HG02610 (cell line): Measurements from ENCODE around the gene ZNF8.
"Not testable (repeated sequence)": the region's sequence is repeated elsewhere in the genome, so short reads cannot be mapped to it uniquely, and the experiment has no call there.

Source experiments
- ATAC-seq: cut with Tn5 transposase; IDR thresholded peaks from one replicate; pipeline ENCODE4 v1.9.1; 2021; ENCODE audit warnings: mild to moderate bottlenecking, moderate library complexity; ENCODE audit not compliant: unreplicated experiment

ZNF8 gene

DNA sequence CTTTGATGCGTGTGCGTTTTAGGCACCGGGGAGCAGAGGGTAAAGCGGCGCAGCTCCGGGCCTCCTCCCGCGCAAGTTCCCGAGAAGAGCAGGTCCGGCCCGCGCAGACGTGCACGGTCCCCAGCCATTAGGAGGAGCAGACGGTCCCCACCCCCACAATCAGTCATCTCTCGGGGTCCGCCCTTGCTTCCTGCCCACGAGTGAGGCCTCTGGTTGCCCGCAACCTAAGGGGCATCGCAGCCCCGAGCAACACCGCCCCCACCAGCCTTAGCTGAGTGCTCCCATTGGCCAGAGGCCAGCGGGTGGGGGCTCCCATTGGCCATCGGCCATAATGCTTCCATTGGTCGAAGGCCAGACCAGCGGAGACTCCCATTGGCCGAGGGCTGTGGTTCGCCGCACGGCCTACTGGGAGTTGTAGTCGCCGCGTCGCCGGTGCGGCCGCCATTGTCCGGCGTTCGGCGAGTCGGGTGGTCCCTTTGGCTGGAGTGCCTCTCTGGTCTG lies at the start of gene ZNF8:
ZNF8 (plus strand) TSS at position 415 of the 501 bp plus-strand sequence. CDS start 127 bp downstream, outside the sequence.
- peak; percentile 95 for ATAC-seq

DNA sequence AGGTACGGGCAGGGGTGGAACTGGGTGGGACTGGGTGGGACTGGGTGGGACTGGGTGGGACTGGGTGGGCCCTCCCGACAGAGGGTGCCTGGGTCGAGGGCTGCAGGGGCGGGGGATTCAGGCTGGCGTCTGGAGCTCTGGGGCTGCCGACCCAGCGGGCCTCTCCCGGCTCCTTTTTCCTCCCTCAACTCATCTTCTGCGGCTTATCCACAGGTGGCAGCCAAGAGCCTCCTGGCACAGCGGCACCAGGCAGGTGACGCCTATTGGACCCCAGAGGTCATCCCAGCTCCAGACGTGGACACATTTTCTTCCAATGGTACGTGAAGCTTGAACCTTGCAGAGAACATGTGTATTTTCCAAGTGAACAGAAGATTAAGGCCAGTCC lies 49.5 kb upstream of the ZNF8 start:
- no peak for ATAC-seq

DNA sequence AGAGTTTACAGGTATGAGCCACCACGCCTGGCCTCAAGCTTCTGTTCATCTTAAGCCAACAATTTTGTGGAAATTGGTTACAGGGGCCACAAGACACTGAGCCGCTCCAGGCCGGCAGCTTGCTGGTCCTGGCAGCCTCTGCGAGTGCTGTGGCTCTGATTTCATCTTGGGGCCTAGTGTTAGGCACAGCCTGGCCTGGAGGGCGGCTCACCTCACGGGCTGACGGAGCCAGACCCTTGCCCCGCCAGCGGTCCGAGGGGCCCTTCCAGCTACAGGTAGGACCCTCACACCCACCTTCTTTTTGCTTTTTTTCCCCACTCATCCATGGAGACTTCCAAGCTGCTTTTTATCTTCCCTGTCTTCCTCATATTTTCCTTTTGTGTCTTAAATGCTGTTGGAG lies 41.4 kb upstream of the ZNF8 start:
- no peak for ATAC-seq

- ATAC-seq = no peak
Measured at GRCh38 chr19:58243351-58243750, 35.4 kb upstream of the ZNF8 start.

- ATAC-seq = no peak
Measured at GRCh38 chr19:58248886-58249285, 29.9 kb upstream of the ZNF8 start.

GRCh38 chr19:58252102-58252685 lies 26.6 kb upstream of the ZNF8 start:
- ATAC-seq = no peak

GRCh38 chr19:58258259-58258658 lies 20.5 kb upstream of the ZNF8 start:
- ATAC-seq = not testable (repeated sequence)

- no peak for ATAC-seq
Measured at GRCh38 chr19:58261600-58261967, 17.2 kb upstream of the ZNF8 start.

- ATAC-seq = no peak
Measured at GRCh38 chr19:58261968-58262921, 16.5 kb upstream of the ZNF8 start.

GRCh38 chr19:58262922-58263296 lies 15.8 kb upstream of the ZNF8 start:
- no peak for ATAC-seq

GRCh38 chr19:58265100-58265499 lies 13.7 kb upstream of the ZNF8 start:
- ATAC-seq = no peak

- ATAC-seq = no peak
Measured at GRCh38 chr19:58268344-58268743, 10.4 kb upstream of the ZNF8 start.

- no peak for ATAC-seq
Measured at GRCh38 chr19:58274771-58275201, 4.0 kb upstream of the ZNF8 start.

DNA sequence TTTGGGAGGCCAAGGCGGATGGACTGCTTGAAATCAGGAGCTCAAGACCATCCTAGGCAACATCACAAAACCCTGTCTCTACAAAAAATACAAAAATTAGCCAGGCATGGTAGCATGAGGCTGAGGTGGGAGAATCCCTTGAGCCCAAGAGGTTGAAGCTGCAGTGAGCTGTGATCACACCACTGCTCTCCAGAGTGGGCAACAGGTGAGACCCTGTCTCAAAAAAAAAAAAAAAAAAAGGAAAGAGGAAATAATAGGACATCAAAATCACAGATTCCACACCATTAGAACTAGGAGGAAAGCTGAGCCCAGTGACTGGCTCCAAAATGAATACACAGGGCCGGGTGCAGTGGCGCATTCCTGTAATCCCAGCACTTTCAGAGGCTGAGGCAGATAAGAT lies 3.2 kb upstream of the ZNF8 start:
- no peak for ATAC-seq

- no peak for ATAC-seq
Measured at GRCh38 chr19:58277197-58277596, 1.6 kb upstream of the ZNF8 start.

GRCh38 chr19:58277748-58278540 lies 811 bp upstream of the ZNF8 start:
- ATAC-seq = no peak

GRCh38 chr19:58279042-58279924 lies 528 bp downstream of the ZNF8 start:
- peak; percentile 25 for ATAC-seq

GRCh38 chr19:58279925-58280316 lies 1.2 kb downstream of the ZNF8 start:
- no peak for ATAC-seq

DNA sequence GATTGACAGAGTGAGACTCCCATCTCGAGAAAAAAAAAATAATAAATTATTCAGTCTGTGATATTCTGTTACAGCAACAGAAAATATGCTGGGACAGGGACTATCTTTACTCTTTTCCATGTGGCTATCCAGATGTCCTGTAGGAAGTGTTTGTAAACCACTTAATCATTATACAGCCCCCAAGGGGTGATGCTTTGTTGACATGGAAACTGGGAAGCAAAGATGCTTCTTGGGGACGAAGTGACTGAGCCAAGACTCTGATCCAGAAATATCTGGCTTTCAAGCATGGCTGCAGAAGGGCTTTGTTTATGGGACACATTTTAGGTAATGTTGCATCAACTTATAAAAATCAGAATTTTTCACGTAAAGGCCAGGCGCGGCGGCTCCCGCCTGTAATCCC lies 5.4 kb downstream of the ZNF8 start:
- no peak for ATAC-seq

DNA sequence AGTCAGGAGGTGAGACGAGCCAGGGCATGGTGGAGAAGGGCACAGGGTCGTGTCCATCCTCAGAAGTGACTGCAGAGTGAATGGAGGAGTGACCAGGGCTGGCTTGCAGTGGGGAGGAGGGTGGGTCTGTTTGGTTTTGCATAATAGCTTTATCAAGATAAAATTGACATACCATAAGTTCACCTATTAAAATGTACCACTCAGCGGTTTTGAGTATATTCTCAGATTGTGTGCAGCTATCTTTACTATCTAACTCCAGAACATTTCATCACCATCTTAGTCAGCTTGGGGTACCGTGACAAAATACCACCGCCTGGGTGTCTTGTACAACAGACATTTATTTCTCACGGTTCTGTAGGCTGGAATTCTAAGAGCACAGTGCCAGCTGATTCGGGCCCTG lies 13.2 kb downstream of the ZNF8 start:
- ATAC-seq = no peak
